T-helper 2 cell (primary cell): ENCODE results near the gene DCTN1.

Source experiments
- DNase-seq, 5 experiments: peaks; one replicate each; pipeline versions ENCODE4 v3.0.0 to v3.0.0-alpha.2; 2012 to 2022

Gene DCTN1

DNA sequence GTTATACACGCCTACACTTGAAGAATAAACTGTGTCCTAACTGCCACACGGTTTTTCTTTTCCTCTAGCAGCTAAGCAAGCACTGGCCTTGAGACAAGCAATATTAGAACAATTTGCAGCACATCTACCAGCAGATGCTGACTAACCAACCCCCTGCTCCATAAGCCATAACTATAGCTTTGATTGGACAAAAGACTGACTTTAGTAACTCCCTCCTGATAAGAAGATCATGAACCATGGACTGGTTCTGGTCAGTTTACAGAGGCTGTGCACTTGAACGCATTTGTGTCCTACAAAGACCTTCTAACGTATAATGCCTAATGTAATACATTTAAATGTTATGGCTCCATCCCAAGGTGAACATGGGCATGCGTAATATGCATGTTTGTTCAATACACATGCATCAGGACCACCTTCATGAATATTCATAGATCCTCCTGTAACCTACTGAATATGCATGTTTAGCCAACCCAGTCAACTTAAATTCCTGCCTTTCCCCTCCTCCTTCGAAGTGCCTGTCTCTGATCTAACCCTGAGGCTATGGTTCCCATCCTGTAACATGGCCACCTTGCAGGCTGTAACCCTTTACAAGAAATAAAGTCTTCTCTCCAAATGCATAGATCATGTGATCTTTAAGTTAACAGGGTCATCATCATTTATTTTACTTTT, 63.4 kb downstream of the DCTN1 start:
- DNase-seq, result no peak

DNA sequence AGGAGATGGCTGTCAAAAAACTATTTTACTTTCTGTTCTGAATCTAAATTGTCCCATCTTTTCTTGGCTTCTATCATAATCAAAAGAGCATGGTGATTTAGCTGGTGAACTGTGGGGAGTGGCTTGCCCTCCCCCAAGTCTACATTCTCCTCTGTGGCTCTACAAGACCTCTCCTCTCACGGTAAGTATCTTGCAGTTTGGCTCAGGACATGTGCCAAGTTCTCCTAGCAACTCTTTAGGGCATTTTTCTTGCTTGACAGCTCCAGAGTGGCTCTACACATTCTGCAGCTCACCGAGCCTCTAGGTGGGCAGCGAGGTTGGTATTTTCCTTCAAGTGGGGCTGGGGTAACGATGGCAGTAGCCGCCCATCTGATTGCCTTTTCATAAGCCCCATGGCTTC, 66.0 kb downstream of the DCTN1 start:
- no peak for DNase-seq

GRCh38 chr2:74313497-74313896, 66.6 kb downstream of the DCTN1 start:
- DNase-seq, result no peak

GRCh38 chr2:74312913-74313312, 67.2 kb downstream of the DCTN1 start:
- DNase-seq, result no peak
